HG02798 (cell line): Measurements from ENCODE around the gene CHST11.
"Not testable (repeated sequence)": the region's sequence is repeated elsewhere in the genome, so short reads cannot be mapped to it uniquely, and the experiment has no call there.

Source experiments
- ATAC-seq: cut with Tn5 transposase; IDR thresholded peaks from one replicate; pipeline ENCODE4 v1.9.1; 2021; ENCODE audit warnings: mild to moderate bottlenecking; ENCODE audit not compliant: unreplicated experiment, poor library complexity

The CHST11 gene

DNA sequence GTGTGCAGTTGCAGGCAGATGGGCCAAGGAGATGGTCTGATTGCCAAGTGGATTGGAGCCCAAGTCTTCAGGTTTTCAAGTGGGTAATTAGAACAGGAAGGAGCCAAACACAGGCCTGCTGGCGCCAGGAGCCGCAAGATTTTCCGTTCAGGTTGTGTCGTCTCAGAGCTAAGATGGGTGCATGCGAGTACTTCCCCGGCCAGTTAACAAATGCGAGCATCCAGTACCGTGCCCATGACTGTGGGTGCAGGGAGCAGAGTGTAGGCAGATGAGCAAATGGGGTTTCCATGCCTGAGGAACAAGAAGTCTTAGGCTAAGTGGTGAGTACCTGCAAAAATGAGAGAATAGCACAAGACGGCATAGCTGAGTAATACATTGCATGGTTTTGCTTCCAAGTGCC lies 90.5 kb downstream of the CHST11 start:
- ATAC-seq: no peak

GRCh38 chr12:104549815-104550480 lies 93.2 kb downstream of the CHST11 start:
- ATAC-seq: no peak

DNA sequence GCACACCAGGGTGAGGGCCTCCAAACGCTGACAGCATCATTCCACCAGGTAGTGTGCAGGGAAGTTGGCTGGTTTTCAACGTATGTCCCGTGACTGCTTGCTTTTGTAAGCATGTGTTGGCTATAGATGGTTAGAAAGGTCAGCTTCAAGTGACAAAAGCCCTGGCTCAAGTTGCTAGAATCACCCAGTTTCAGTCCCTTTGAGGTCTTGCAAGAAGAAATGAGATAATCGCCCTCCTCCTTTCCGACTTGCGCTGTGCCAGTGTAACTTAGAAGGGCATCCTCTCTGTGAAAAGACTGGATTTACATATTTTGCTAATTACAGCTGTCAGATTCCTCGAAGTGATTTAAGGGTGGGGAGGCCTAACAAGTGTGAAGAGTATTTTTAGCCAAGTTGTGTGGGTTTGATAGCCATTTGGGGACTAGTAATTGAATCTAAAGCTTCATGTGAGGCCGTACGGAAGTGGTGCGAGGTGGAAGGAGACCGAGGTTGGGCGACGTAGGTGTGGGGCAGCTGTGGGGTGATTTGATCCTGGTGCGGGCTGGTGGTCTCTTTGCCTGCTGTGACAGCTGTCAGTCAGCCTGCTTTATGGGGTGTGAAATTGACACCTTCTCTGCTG lies 94.7 kb downstream of the CHST11 start:
- ATAC-seq: peak; percentile 77

DNA sequence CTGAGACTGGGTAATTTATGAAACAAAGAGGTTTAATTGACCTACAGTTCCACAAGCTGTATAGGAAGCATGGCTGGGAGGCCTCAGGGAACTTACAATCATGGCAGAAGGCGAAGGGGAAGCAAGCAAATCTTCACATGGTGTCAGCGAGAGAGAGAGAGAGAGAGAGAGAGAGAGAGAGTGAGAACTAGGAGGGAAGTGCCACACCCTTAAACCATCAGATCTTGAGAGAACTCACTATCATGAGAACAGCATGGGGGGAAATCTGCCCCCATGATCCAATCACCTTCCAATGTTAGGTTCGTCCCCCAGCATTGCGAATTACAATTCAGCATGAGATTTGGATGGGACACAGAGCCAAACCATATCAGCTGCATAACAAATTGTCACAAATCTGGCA lies 96.7 kb downstream of the CHST11 start:
- no peak for ATAC-seq

- no peak for ATAC-seq
These were observed 98.9 kb downstream of the CHST11 start for GRCh38 chr12:104555648-104556047.

GRCh38 chr12:104557488-104558195 lies 100.9 kb downstream of the CHST11 start:
- ATAC-seq: no peak

- no peak for ATAC-seq
These were observed 104.1 kb downstream of the CHST11 start for GRCh38 chr12:104560881-104561280.

DNA sequence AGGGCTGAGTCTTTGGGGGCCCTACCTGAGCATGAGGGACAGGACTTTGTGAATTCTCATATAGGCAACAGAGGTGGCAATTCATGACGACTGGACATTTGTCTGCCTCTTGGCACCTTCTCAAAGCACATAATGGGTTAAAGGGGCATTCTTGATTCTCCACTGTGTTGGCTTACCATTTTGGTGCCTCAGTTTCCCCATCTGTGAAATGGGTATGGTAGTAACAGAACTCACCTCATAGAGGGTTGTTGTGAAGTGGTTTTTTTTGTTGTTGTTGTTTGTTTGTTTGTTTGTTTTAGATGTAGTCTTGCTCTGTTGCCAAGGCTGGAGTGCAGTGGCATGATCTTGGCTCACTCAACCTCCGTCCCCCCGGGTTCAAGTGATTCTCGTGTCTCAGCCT lies 106.0 kb downstream of the CHST11 start:
- ATAC-seq: no peak

- ATAC-seq: not testable (repeated sequence)
These were observed 107.9 kb downstream of the CHST11 start for GRCh38 chr12:104564662-104565061.

- no peak for ATAC-seq
These were observed 109.0 kb downstream of the CHST11 start for GRCh38 chr12:104565606-104566243.

GRCh38 chr12:104566244-104566993 lies 109.7 kb downstream of the CHST11 start:
- ATAC-seq: no peak

DNA sequence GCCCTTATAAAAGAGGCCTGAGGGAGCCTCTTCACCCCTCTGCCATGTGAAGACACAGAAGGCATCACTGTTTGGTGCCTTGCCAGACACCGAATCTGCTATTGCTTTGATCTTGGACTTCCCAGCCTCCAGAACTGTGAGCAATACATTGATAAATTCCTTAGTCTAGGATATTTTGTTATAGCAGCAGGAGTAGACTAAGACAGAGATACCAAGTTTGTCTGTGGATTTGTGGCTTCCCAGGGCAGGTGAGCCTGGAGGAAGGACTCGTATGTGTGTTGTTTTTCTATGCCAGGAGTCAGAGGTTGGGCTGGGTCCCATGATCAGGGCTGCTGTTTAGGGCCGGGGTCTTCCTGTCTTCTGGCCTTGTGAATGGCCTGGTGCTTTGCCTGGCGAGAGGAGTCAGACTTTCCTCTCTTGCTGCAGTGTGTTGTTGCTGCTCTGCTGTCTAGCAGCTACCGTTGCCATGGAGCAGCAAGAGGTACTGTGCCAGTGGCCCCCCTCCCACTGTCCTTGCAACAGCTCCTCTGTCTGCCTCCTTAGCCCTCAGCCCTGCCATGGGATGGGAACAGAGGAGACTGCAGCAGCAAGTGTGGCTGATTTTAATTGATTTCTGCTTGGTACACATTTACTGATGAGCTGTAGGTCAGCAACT lies 111.2 kb downstream of the CHST11 start:
- no peak for ATAC-seq

DNA sequence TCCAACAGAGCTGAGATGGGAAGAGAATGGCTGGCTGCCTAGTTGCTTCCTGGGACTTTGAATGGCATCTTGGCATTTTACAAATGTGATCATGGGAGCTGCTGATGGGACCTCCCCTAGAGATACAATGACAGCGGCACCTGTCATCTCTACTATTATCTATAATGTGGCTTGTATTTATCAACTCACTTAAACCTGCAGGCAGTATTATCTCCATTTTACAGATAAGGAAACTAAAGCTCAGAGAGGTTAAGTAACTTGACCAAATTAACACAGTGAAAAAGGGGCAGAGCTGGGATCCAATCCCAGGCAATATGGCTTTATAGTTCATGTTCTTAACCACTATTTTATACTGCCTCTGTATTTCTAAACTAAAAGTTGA lies 111.7 kb downstream of the CHST11 start:
- no peak for ATAC-seq

- ATAC-seq: no peak
These were observed 112.2 kb downstream of the CHST11 start for GRCh38 chr12:104568935-104569334.

- ATAC-seq: peak; percentile 83
These were observed 112.8 kb downstream of the CHST11 start for GRCh38 chr12:104569346-104570173.

- peak; percentile 18 for ATAC-seq
These were observed 113.6 kb downstream of the CHST11 start for GRCh38 chr12:104570174-104570907.

GRCh38 chr12:104571328-104571727 lies 114.6 kb downstream of the CHST11 start:
- ATAC-seq: no peak

- ATAC-seq: not testable (repeated sequence)
These were observed 117.6 kb downstream of the CHST11 start for GRCh38 chr12:104574353-104574752.
